ENCODE data around the gene FHL2.

FHL2 gene

DNA sequence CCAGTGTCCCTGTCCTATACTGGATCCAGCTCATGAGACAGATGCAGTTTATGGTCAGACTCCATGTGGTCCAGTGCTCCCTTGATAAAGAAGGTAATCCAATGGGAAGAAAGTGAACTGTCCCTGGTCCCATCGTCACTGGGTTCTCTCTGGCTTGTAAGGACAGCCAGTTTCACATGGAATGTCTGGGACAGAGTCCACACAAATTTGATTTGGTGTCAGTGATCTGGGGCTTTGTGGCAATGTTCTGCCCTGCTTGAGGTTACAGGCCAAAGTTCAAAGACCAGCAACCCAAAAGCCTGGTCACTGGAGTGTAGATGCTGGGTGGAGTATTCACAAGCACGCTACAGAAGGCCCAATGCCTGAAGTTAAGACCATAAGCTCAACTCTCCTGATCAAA lies 22.2 kb upstream of the FHL2 start:
- DNase-seq = no peak

DNA sequence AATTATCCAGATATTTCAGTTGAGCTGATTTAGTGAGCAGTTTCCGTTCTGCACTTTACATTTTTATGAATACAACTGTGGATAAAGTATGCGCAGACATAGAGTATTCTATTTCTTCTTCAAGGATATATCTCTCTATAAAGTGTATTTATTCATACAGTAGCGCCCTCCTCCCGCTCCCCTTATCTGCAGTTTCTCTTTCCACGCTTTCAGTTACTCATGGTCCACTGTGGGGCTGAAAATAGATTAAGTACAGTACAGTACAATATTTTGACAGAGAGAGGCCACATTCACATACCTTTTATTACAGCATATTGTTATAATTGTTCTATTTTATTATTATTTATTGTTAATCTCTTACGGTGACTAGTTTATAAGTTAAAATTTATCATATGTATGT lies 19.7 kb upstream of the FHL2 start:
- no peak for DNase-seq

DNA sequence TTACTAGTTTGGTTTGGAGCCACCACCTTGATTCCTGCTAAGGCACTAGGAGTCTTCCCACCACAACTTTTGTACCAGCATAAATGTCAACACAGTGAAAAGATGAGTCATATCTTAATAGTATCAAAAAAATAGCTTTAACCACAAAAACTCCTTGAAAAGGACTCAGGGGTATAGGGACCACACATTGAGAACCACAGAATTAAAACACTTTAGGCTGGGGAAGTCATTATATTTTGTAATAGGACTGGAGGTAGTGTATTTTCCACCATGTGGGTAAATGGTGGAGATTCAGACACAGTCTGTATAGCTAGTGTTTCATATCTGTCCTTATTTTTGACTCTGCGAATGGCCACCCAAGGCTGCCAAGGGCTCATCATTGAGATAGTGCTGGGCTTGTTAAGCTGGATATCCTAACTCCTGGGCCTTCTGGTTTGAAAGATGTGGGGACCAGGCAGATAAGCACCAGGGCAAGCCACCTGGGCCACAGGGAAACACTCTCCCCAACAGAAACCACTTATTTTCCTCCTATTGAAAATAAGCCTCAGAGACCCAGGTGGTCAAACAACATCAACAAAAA lies 19.1 kb upstream of the FHL2 start:
- no peak for DNase-seq

DNA sequence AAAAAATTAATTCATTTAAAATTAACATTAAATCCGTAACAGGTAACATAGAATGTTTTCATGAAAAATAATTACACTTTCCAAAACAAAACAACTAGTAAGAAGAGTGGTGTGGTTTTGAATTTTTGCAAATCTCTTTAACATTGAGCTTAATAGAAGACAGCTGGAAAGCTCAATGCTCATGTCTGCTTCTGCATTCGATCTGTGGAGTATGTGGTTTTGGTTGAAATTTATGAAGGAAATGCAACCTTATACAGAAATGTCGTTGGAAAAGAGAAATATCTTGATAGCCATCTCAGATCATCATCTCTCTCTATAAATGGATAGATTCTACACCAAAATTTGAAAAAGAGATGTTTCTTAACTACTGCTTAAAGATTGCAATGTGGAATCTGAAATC lies 17.3 kb upstream of the FHL2 start:
- no peak for DNase-seq

DNA sequence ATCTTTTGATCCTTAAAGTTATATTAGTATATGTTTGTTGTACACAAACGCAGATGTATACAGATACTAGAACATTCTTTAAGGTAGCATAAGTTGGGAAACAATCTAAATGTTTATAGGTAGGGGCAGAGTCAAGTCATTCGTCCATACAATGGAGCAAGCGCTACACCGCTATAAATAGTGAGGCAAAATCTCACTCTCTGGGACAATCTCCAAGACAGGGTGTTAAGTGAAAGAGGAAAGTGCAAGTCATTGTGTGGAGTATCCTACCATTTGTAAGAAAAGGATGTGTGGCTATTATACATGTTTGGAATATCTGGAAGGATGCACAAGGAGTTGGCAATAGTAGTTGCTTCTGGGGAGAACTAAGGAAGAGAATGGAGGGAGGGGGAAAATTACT lies 16.2 kb upstream of the FHL2 start:
- no peak for DNase-seq

DNA sequence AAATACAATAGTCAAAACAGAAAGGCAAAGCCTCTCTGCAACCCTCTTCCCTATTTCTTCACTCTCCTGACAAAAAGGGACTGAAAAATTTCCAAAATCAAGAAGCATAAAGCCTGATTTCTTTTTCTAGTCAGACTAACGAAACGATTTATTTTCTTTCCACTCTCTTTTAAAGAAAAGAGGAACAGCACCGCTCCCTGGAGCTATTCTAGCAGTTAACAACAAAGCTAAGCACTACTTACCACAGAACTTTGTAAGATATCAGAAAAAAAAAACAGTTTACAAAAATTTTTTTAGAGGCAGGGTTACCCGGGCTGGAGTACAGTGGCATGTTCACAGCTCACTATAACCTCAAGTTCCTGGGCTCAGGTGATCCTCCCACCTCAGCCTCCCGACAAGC lies 14.4 kb upstream of the FHL2 start:
- DNase-seq = no peak

DNA sequence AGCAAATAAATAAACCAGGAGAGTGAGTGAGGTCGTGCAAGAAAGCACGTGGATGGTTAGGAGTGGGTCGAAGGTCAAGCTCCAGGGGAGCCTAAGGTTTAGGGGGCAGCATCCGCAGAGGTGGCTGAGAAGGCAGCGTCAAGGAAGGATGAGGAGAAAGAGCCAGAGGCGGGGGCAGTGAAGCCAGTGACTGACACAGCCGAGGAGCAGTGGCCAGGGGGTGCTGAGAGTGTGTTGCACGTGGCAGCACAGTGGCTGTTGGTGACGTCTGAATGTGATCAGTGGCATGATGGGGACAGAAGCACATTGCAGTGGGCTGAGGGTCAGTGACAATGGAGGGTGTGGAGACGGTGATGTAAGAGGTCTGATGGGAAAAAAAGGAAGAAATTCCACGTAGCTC lies 13.7 kb upstream of the FHL2 start:
- no peak for DNase-seq

DNA sequence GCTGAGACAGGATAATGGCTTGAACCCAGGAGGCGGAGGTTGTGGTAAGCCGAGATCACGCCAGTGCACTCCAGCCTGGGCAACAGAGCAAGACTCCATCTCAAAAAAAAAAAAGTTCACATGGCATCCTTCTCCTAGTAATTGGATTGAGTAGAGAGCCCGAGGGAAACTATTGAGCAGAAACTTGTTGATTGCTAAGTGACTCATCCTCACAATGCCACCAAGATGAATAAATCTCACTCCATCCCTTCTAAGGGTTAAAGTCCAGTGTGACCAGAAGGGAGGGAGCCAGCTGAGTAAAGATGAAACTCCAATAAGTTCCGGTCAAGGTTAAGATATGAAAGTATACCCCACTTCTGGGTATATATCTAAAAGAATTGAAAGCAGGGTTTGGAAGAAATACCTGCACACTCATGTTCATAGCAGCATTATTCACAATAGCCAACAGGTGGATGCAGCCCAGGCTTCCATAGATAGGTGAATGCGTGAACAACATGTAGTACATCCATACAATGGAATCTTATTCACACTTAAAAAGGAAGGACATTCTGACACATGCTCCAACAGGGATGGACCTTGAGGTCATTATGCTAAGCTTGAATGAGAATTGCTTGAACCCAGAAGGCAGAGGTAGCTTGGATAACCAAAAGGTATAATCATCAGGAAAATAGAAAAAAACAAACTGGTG lies 13.0 kb upstream of the FHL2 start:
- no peak for DNase-seq

DNA sequence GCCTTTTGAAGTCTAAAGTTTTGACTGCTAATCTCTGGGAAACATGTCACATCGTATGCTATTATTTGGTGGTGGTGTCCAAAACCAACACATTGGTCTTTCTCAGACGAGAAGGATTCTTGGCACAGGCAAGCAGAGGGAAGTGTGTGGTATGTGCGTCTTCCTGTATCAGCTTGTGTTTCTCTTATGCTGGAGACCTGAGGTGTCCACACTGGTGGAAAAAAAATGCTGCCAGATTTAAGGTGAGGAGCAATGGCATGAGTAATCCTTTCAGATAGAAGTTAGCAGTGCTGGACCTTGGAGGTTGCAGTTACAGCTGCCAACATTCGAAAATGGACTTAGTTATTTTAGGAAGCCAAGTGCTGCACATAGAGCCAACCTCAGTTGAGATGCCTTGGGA lies 11.7 kb upstream of the FHL2 start:
- DNase-seq = no peak

DNA sequence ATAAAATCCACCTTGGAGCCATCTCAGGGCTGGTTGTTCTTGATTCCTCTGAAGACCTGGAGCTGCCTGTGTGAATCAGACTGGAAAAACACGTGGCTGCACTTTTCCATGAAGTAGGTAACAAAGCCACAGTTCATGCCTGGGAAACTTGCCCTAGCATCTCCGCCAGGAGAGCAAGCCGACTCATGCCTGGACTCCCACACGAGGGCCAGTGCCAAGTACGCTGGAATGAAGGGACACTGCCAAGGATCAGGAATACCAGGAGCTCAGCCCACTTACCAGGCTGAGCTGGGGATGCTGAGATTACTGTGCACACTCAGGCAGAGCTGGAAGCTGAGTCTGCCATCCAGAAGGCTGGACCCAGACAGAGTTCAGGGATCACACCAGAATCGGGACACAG lies 10.9 kb upstream of the FHL2 start:
- peak; percentile 61 for DNase-seq

DNA sequence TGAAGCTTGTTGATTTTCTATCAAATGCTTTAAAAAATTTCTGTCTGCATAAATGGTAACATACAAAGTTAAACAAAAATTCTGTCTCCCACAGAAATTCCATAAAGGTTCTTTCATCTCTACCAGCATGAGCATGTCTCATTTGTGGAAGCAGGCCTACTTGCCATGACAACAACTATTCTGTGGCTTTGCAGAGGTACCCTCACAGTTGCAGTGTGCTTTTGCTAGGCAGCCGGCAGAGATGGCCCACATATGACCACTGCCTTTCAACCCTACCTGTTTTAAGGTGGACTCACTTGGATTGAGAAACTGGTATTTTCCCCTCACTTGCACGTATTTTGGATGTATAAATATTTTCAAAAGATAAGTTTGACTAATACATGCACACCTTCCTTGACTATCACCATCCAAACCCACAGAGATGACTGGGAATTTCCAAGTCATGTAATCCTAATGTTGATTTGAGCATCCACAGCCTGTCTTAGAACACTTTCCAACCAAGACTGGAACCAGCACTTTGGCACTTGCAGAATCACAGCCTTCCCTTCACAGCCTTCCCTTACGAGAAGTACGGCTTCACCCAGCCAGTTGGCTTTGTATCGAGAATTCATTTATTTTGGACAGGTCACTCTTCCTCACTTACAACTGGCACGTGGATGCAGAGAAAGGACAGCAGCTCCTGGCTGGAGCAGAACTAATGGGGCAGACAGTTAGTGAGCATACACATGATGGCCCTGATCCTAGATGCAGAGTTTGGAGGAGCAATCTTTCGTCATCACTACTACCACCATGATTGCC lies 9.3 kb upstream of the FHL2 start:
- no peak for DNase-seq

DNA sequence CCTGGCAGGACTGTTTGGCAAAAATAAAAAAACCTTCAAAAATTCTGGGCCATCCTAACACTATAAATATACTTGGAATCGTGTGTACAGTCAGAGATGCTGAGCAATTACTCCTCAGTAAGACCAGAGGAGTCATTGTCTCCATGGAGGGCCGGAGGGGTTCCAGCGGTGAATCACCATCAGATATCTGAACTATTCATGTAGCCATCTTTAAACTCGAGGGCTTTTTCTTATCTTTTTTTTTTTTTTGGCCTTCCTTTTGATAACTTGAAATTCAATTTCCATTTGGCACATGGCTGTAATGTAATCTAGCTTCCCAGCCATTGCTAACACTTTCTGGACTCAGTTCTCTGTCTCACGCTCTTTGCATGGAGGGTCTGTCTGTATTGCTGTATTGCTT lies 7.4 kb upstream of the FHL2 start:
- DNase-seq = peak; percentile 69

DNA sequence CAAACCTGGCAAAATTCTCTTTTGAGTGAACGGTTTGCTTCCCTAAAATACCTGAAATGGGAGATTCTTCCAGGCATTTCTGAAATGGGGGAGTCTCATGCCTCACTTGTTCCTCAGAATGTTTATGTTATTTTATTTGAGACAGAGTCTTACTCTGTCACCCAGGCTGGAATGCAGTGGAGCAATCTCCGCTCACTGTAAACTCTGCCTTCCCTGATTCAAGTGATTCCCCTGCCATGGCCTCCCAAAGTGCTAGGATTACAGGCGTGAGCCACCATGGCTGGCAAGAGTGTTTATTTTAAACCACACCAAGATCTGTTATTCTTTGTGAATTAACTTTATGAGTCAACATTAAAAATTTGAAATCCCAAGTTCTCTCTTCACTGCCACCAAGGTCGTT lies 6.4 kb upstream of the FHL2 start:
- DNase-seq = no peak

DNA sequence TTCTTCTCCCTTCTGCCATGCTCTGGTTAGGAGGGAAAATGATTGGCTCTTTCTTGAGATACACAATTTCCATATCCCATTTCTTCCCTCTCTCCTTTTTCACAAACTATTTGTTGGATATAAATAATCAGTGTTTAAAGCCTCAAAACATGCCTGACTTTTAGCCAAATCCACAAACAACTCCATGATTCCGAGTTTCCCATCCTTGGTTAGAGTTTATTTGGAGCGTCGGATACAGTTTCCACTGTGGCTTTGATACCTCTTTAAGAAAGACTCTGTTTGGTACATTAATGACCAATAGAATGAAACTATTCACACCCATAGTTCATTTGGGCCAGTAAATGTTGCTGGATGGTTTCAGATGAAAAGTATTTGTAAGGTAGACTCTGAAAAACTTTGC lies 5.9 kb upstream of the FHL2 start:
- no peak for DNase-seq

DNA sequence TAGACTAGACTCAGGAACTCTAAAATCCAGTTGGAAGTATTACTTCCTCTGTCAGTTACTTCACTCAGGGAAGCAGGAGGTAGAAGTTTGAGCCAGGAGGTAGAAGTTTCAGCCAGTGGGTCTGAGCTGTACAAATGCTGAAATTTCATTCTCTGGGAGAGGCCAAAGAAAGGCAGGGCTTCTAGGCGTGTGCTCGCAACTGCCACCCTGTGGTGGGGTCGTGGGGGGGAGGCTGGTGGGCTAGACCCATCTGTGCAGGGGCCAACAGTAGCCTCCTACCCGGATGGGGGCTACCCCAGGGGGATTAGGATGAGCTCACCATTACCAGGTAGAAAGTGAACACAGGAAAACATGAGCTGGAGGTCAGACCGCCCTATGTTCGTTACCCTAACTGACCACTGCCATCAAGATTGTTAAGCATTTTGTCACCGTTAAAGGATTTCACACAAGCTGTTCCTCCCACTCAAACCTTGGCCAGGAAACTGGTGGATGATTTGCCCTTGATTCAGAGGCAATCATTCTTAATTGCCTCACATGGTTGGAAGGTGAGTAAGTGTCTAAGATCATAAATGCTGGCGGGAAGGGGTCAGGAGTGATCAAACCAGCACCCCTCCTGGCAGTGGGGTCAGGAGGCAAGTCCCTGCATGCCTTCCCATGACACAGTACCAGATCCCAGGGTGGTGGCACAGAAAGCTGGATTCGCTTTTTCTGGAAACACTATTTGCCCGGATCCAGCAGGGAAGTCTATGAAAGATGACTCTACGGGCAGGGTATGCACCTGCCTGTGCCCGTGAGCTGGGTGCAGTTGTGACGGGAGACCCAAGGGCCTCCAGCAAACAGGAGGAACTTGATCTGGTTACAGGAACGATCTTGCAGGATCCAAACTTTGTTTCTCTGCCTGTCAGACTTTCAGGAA lies 5.2 kb upstream of the FHL2 start:
- DNase-seq = peak; percentile 86

DNA sequence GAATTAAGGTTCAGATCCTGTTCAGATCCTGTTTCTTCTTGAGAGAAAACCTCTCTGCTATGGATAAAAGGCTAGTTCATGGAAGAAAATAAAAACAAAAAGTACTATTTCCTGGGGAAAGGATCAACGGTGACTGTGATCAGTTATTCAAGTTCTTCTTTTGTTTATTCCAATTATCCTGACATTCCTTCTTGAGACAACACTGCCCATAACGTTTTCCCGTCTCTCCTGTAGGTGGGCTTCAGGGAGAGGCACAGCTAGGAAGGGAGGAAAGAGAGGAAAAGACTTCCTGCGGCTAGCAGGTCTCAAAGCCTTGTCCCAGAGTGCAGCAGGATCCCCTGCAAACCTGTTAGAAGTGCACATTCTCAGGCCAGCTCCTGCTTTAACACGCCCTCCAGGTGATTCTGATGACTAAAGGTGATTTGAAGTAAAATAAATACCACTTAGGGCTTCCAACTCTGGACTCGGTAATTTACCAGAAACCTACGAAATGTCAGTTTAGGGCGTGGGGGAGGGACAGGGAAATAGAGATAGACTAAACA lies 4.5 kb upstream of the FHL2 start:
- no peak for DNase-seq

DNA sequence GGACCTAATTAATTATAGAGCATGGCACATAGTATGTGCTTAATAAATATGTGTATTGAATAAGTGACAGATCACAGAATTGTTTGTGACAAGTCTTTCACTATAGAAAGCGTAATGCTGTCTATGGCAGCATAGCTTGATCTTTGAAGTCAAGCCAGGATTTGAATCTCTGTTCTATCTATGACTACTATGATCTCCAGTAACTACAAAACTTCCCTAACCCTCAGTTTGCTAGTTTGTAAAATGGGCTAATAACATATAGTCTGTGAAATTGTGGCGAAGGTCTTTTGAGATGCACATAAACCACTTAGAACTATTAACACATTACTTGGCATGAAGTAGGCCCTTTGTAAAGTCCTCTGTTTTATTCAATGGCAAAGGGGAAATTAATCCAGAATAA lies 4.0 kb upstream of the FHL2 start:
- no peak for DNase-seq

DNA sequence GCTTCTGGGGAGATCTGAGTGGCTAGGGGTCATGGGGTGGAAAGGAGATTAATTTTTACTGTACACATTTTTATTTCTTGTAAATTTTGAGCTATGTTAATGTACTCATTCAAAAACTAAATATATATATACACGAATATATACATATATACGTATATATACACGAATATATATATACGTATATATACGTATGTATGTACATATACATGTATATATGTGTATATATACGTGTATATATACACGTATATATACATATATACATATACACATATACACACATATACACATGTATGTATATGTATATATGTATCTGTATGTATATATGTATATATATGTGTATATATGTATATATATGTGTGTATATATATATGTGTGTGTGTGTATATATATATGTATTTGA lies 3.0 kb upstream of the FHL2 start:
- no peak for DNase-seq

DNA sequence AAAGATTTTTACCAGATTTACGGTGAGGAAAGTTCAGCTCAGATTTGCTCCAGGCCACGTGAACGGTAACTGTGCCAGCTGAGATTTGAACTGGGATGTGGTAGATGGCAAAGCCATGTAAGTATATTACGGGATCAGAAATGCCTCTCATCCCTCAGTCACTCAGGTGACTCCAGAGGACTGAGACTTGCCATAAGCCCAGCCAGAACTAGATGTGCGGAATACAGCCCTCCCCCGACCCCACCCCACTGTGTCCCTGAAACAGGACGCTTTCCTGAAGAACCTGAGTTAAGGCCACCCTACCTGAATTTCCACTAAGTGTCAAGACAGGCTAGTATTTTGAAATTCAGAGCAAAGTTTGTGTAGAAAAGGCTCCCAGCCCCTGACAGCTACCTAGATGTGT lies 1.3 kb upstream of the FHL2 start:
- no peak for DNase-seq

DNA sequence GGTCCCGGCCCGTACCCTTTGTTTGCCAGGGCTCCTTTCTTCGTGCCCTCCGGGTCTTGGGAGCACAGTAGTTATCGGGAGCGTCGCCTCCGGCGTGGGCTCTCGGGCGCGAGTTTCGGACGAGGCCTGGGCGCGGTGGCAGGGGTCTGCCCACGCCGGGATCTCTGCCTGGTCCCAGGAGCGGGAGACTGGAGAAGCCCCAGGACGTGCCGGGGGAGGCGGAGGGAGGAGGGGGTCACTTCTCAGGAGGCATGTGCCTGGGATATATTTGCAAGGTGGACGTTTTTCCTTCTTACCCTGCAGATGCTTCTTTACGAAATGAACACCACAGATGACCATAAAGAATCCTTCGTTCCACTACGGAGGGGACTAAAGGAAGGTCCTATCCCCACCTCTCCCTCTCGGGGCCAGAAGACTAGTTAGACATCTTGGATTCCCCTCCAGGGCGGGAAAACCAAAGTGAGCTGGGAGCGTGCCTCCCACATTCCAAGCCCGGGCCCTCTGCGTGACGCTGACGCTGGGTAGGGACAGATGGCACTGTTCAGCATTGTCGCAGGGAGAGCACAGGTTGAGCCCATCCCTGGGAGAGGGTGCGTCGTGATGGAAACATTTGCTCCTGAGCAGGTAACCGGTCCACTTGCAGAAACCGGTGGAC lies 483 bp upstream of the FHL2 start:
- no peak for DNase-seq

DNA sequence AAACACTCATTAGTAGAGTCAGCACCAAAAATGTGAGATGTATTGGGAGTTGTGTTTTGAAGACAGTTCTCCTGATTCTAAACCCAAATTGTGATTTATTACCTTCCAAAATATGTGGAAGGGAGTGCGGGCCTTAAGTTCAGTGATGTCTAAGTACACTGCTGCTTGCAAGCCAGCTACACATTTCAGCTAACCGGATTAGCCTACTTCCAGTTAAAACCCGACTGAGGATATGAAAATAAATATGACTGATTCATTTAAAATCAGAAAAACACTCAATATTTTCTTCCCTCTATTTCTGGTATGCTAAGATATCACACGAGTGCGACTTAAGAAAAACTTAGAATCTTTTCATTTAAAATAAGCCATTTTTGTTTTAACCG lies 907 bp downstream of the FHL2 start:
- DNase-seq = no peak

DNA sequence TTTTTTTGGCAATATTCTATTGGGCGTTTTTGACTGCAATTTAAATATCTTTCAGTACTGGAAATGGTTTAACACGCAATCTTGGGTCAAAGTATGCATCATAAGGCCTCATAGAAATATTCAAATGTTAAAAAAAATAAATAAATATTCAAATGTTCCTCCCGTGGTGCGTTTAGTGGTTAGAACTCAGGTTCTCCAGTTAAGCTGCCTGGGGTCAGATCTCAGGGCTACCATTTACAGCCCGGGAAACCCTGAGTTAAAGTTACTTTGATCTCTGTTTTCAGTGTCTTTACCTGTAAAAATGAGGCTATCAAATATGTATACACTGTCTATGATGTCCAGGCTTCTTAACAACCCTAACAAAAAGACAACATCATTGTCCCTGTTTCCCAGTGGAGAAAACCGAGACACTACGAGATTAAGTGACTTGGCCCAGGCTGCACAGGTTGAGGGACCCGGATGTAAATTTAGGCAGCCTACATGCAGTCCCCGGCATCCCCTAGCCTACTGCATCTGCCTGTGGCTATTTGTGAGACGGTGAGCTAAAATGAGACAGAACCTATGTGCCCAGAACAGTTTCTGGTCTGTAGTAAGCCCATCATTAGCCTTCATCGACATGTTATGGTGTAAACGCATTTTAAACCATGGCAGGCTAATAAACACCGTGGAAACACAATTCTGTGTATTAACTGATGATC lies 1.7 kb downstream of the FHL2 start:
- DNase-seq = no peak
